ENCODE measurements around the gene VPS54.
"Not testable (repeated sequence)": the region's sequence is repeated elsewhere in the genome, so short reads cannot be mapped to it uniquely, and the experiment has no call there.

DNA sequence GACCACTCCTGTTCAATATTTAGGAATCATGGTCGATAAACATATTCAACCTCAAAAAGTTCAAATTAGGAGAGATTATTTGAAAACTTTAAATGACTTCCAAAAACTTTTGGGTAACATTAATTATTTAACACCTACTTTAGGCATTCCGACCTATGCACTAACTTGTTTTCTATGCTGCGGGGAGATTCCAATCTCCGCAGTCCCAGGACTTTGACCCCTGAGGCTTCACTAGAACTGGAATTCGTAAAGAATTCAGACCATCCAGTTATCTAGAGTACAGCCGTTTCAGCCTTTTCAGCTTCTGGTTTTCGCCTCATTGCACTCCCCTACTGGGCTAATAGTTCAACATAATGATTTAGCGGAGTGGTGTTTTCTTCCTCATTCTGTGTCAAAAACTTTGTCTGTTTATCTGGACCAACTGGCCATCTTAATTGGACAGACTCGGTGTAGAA, 26.1 kb downstream of the VPS54 start:
- TF ChIP-seq, protein P1, sequence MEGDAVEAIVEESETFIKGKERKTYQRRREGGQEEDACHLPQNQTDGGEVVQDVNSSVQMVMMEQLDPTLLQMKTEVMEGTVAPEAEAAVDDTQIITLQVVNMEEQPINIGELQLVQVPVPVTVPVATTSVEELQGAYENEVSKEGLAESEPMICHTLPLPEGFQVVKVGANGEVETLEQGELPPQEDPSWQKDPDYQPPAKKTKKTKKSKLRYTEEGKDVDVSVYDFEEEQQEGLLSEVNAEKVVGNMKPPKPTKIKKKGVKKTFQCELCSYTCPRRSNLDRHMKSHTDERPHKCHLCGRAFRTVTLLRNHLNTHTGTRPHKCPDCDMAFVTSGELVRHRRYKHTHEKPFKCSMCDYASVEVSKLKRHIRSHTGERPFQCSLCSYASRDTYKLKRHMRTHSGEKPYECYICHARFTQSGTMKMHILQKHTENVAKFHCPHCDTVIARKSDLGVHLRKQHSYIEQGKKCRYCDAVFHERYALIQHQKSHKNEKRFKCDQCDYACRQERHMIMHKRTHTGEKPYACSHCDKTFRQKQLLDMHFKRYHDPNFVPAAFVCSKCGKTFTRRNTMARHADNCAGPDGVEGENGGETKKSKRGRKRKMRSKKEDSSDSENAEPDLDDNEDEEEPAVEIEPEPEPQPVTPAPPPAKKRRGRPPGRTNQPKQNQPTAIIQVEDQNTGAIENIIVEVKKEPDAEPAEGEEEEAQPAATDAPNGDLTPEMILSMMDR (IDR thresholded peaks at IDR 0.05): not testable (repeated sequence)
- TF ChIP-seq POLR2AphosphoS5 (IDR thresholded peaks at IDR 0.05); EP300 (IDR thresholded peaks at IDR 0.05); POLR2A (IDR thresholded peaks at IDR 0.05; ENCODE audit: low read depth): not testable (repeated sequence)

Measured in esophagus muscularis mucosa (tissue), 4 donors.